Ovary (tissue), 9 donors: ENCODE data around the gene TSPAN7. TPM values are rescaled to one million over a fixed set of nuclear protein-coding genes. Genes with fewer than 3 reads are reported as not detected.

Experiments
- DNase-seq, 5 donors: peaks; one replicate each; pipeline ENCODE4 v3.0.0-alpha.2; 2019 to 2020
- H3K27ac ChIP-seq, 2 donors: fragments of 200-600 bp; one replicate each; pipeline versions ENCODE4 v1.5.1 to v1.8.0; 2019 to 2022
- H3K27me3 ChIP-seq: fragments of 200-600 bp; one replicate; pipeline ENCODE4 v1.8.0; 2022
- H3K36me3 ChIP-seq: fragments of 200-600 bp; sonication (generic); one replicate; pipeline ENCODE4 v1.5.1; 2019
- H3K4me1 ChIP-seq: one replicate; pipeline ENCODE4 v1.8.1; 2013; ENCODE audit warnings: mild to moderate bottlenecking, moderate library complexity; ENCODE audit not compliant: insufficient read depth
- H3K4me3 ChIP-seq: fragments of 200-600 bp; sonication (generic); one replicate; pipeline ENCODE4 v1.5.1; 2017
- H3K9me3 ChIP-seq, 2 donors: fragments of 200-600 bp in 1 of 2; sonication (generic) in 1 of 2; one replicate each; pipeline versions ENCODE4 v1.5.1 to v1.8.1; 2013 to 2019; ENCODE audit warnings: mild to moderate bottlenecking in 1 of 2, moderate library complexity in 1 of 2
- EP300 ChIP-seq: sonication (generic); formaldehyde crosslinking; IDR thresholded peaks from one replicate; pipeline ENCODE4 v1.6.1; 2017; ENCODE audit warnings: antibody characterized with exemption
- POLR2A ChIP-seq: fragments of 450-650 bp; IDR thresholded peaks from one replicate; pipeline ENCODE4 v1.6.1; 2017; ENCODE audit warnings: antibody characterized with exemption, mild to moderate bottlenecking, moderate library complexity
- WGBS, 3 donors: extraction: QIAGEN DNeasy Blood & Tissue Kit in 1 of 3; methylation state at CpG; one replicate each; pipeline versions ENCODE4 v1.1.5 to v1.1.7; 2013 to 2017; 5-methylcytosine and 5-hydroxymethylcytosine counted together
- intact Hi-C, 4 donors: fragments of 100-400 bp; cut with DNase I; formaldehyde crosslinking; loops; one replicate each; pipeline versions ENCODE4 v1.11.0 to v1.15.1; 2022 to 2023
- polyA plus RNA-seq, 2 donors: library from polyadenylated mRNA; stranded (reverse); fragments of 200-250 nt in 1 of 2; fragments of 350-450 nt in 1 of 2; fragmentation: Illumina TruSeq in 1 of 2; extraction: RNeasy Lipid Tissue Mini Kit (QIAGEN cat#74804) in 1 of 2; gene quantifications; one replicate each; pipeline ENCODE4 v1.2.3, GENCODE V29; 2013 to 2014
- total RNA-seq, 7 donors: library from RNA; depleted of rRNA in 2 of 7; stranded (reverse); fragments of >200 nt in 2 of 7; fragmentation: NEBNext Ultra II Directional in 3 of 7; extraction: Animal tissue kit (Norgen Biotek cat#: 25700) in 3 of 7; gene quantifications; one replicate each; pipeline versions ENCODE4 v1.1.0 to v1.2.4, GENCODE V29; 2016 to 2023
- TF ChIP-seq, protein P1 (sequence below), 3 donors: fragments of 450-650 bp in 2 of 3; fragments of 200-600 bp in 1 of 3; IDR thresholded peaks; one replicate each; pipeline versions ENCODE4 v1.5.1 to v1.8.0; 2016 to 2022; ENCODE audit warnings: antibody characterized with exemption in 3 of 3, mild to moderate bottlenecking in 1 of 3
- donor health status: DM: no; HTN: no; CAD: no; lungs with moderate emphysema.
- donor health status: DM: no; HTN: no; CAD: no.
- donor health status: Bipolar disorder and iron deficiency.
- donor health status: DM: yes; HTN: yes; CAD: no.
- donor health status: DM: no; HTN: no; CAD: no.
- donor health status: DM: yes; HTN: yes; CAD: no.

Gene TSPAN7
- total and polyA plus RNA-seq, 9 donors, result 8.3 to 84.2 (median 19.5) TPM

GRCh38 chrX:38678821-38679220 is 117.5 kb downstream of the TSPAN7 start:
- Histone ChIP-seq H3K36me3 (no peaks in the 10 kb centered on the region), H3K27ac (no peak overlapping the region), H3K4me1 (no peaks in the 10 kb centered on the region), H3K9me3 (no peaks in the 10 kb centered on the region), H3K27me3 (no peaks in the 10 kb centered on the region), H3K4me3 (no peak overlapping the region)
- WGBS, 3 donors, result 76 to 85% (median 77%) methylated on average over 2 of the region's 2 CpGs
- TF ChIP-seq, protein P1, sequence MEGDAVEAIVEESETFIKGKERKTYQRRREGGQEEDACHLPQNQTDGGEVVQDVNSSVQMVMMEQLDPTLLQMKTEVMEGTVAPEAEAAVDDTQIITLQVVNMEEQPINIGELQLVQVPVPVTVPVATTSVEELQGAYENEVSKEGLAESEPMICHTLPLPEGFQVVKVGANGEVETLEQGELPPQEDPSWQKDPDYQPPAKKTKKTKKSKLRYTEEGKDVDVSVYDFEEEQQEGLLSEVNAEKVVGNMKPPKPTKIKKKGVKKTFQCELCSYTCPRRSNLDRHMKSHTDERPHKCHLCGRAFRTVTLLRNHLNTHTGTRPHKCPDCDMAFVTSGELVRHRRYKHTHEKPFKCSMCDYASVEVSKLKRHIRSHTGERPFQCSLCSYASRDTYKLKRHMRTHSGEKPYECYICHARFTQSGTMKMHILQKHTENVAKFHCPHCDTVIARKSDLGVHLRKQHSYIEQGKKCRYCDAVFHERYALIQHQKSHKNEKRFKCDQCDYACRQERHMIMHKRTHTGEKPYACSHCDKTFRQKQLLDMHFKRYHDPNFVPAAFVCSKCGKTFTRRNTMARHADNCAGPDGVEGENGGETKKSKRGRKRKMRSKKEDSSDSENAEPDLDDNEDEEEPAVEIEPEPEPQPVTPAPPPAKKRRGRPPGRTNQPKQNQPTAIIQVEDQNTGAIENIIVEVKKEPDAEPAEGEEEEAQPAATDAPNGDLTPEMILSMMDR (IDR thresholded peaks at IDR 0.05), result no peak
- no peak for TF ChIP-seq EP300
- no peak for TF ChIP-seq POLR2A
- DNase-seq, result no peak
- intact Hi-C loops, result no loop called here

DNA sequence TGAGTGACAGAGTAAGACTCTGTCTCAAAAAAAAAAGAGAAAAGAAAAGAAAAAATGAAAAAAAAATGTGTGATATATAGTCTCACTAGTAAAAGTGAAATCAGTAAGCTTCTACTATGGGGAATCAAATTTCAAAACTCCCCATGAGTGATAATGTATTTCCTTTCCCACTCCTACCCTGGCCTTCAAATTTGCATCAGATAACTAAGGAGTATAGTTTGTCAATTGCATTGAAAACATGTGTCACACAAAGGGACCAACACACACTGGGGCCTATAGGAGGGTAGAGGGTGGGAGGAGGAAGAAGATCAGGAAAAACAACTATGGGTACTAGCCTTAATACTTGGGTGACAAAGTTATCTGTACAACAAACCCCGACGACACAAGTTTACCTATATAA is 118.4 kb downstream of the TSPAN7 start:
- Histone ChIP-seq H3K36me3 (no peaks in the 10 kb centered on the region), H3K27me3 (no peaks in the 10 kb centered on the region), H3K4me3 (no peak overlapping the region), H3K27ac (no peak overlapping the region), H3K9me3 (peaks cover 0 to 4% of the 10 kb centered on the region in 2 donors), H3K4me1 (no peaks in the 10 kb centered on the region)
- 66 to 70% (median 69%) methylated on average over 2 of the region's 2 CpGs for WGBS, 3 donors
- no peak for DNase-seq
- intact Hi-C loops, result no loop called here
- TF ChIP-seq, protein P1 (IDR thresholded peaks at IDR 0.05), result no peak

DNA sequence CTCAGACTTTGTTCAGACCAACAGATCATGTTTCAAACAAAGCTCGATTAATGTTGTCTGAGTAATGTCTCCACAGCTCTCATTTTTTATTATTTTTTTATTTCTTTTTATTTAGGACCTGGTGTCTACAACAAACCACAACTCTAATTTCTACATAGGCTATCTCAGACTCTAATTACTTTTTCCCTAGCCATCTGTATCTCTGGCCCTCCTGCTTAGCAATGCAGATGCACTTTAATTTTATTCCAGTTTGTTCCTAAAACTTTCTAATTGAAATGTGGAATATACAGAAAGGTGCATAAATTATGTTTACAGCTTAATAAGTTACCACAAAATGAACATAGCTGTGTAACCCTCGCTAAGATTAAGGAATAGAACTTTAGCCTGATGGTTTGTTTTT is 120.8 kb downstream of the TSPAN7 start:
- Histone ChIP-seq H3K9me3 (peaks cover 0 to 4% of the 10 kb centered on the region in 2 donors), H3K36me3 (no peaks in the 10 kb centered on the region), H3K4me1 (no peaks in the 10 kb centered on the region), H3K27ac (no peak overlapping the region), H3K27me3 (no peaks in the 10 kb centered on the region), H3K4me3 (no peak overlapping the region)
- intact Hi-C loops, result no loop called here
- no peak for DNase-seq
- 20 to 25% (median 23%) methylated on average over 2 of the region's 2 CpGs for WGBS, 3 donors
- TF ChIP-seq EP300 (no peak), POLR2A (no peak)
- TF ChIP-seq, protein P1 (IDR thresholded peaks at IDR 0.05), result no peak

- Histone ChIP-seq H3K9me3 (no peaks in the 10 kb centered on the region), H3K4me3 (no peak overlapping the region), H3K36me3 (no peaks in the 10 kb centered on the region), H3K4me1 (no peaks in the 10 kb centered on the region), H3K27me3 (no peaks in the 10 kb centered on the region), H3K27ac (no peak overlapping the region)
- no peak for DNase-seq
- TF ChIP-seq EP300 (no peak), POLR2A (no peak)
- TF ChIP-seq, protein P1 (IDR thresholded peaks at IDR 0.05), result no peak
- intact Hi-C loops, result no loop called here
Observed at GRCh38 chrX:38692961-38693360, 131.6 kb downstream of the TSPAN7 start.

- no peaks in the 10 kb centered on the region for H3K36me3 ChIP-seq
- intact Hi-C loops, result no loop called here
- WGBS, 3 donors, result 71 to 76% (median 74%) methylated on average over 5 of the region's 5 CpGs
- H3K4me1 ChIP-seq, result no peaks in the 10 kb centered on the region
- no peaks in the 10 kb centered on the region for H3K9me3 ChIP-seq
- no peak overlapping the region for H3K27ac ChIP-seq
- no peak for TF ChIP-seq EP300
- TF ChIP-seq, protein P1 (IDR thresholded peaks at IDR 0.05), result no peak
- H3K27me3 ChIP-seq, result no peaks in the 10 kb centered on the region
- H3K4me3 ChIP-seq, result no peak overlapping the region
- DNase-seq, result no peak
Observed at GRCh38 chrX:38694394-38694793, 133.1 kb downstream of the TSPAN7 start.
